GM19351 (cell line): Measurements from ENCODE around the gene POU6F2.
A peak's percentile ranks its signal among the peaks of the same experiment; 100 is the strongest.
"Not testable (repeated sequence)": the region's sequence is repeated elsewhere in the genome, so short reads cannot be mapped to it uniquely, and the experiment has no call there.

Experiments
- ATAC-seq: cut with Tn5 transposase; IDR thresholded peaks from one replicate; pipeline ENCODE4 v1.9.1; 2021; ENCODE audit warnings: mild to moderate bottlenecking, moderate library complexity; ENCODE audit not compliant: unreplicated experiment

The POU6F2 gene

DNA sequence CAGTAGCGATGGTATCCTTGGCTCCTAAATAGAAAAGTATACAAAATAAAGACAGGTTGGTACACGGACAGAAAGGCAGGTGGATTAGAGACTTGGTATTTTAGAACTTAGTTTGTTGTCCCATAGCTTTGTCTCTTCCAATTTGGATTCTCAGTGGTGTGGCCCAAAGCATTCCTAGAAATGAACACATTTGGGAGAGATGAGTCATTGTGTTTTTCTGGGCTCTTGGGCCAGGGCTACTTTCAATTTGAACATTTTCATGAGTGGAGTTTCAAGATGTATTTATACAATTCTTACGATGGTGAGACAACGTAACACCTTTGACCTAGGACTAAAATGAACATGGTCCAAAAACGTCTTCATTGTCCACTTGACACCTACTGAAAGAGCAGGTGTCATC is 363.4 kb downstream of the POU6F2 start:
- no peak for ATAC-seq

DNA sequence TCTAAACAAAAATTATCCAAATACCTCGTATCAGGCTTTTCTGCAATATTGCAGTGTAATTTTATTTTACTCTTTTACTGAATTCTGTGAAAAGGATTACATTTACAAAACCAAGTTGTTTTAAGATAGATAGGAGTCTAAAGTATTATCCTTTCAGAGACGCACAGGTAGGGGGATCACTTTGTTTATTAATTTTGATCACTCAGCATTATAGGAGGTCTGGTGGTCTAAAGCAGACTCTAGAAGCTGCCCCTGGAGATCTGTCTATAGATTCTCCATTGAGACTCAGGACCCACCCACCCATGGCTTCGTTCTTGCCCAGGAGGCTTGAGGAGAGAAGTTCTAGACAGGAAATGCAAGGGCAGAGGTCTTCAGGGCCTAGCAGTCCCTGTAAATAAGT is 365.1 kb downstream of the POU6F2 start:
- no peak for ATAC-seq

DNA sequence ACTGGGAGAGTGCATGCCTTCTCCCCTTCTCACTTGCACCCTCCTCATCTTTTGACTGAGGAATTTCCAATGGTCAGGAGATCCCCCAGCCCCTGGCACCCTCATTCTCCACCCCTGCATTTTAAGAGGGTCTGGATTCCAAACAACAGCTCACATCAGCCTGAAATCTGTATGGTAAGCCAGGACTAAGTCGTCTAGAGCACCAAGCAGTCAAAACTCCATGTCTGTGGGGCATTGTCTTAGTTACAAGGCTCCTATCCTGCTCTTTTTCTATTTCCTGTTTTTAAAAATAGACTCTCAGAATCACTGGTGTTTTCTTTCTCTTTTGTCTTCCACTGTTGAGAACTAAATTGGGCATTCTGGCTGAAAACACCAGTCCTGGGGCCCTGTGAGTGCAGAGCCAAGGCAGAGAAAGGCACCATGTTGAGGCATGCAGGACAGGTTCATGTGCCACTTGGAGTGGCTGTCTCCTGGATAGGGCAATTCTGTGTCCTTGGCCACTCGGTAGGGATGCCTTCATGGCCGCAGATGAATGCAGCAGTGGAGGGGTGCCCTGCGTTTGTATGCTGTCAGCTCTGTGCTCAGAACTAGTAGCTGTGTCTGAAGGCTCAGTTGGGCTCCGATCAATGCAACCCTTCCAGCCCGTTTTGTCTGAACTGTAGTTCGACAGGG is 371.9 kb downstream of the POU6F2 start:
- ATAC-seq: peak; percentile 45

DNA sequence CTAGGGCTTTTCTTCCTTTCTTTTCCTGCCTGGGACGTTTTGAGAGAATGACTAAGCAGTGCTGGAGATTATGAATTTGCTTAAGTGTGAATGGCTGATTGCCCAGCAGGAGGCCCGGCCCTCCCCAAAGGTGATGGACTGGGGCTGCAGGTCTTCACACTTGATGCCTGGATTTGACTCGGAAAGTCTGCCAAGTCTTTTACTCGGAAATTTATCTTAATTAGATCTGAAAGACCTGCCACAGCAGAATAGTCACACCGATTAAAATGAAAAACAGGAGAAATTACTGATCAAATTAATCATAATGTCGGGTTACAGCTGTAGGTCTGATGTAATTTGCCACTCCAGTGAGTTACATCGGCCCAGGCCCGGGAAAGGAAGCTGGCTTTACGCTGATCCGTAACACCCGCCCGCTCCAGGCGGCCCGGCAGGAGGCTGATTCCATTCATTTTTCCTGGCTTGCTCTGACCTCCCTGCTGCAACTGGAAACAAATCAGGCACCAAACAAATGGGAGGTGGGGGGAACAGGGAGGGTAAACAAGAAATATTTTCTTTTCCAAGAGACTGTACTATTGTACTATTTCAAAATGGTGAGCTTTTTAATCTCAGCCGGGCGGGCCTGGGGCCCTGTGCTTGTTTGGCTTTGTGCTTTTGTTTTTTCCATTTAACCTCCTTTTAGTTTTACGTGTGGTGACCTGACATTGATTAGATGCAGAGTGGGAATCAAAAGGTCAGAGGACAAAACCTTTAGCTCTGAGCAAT is 376.1 kb downstream of the POU6F2 start:
- no peak for ATAC-seq

DNA sequence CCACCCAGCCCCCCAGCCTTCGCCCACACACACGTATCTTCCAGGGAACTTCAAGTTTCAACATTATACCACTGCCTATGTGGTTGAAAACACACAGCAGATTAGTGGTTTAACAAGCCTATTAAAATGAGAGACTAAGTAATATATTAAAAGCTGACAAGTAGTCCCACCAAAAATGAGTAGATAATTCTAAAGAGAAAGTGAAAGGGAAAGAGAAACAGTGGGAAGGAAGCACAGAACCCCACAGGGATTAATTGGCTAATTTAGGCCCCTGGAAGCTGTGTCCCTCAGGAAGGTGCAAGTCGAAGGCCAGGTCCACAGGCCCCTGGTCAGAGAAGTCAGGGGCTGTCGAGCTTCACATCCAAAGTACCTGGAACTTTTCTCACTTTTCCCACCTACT is 378.0 kb downstream of the POU6F2 start:
- ATAC-seq: no peak

DNA sequence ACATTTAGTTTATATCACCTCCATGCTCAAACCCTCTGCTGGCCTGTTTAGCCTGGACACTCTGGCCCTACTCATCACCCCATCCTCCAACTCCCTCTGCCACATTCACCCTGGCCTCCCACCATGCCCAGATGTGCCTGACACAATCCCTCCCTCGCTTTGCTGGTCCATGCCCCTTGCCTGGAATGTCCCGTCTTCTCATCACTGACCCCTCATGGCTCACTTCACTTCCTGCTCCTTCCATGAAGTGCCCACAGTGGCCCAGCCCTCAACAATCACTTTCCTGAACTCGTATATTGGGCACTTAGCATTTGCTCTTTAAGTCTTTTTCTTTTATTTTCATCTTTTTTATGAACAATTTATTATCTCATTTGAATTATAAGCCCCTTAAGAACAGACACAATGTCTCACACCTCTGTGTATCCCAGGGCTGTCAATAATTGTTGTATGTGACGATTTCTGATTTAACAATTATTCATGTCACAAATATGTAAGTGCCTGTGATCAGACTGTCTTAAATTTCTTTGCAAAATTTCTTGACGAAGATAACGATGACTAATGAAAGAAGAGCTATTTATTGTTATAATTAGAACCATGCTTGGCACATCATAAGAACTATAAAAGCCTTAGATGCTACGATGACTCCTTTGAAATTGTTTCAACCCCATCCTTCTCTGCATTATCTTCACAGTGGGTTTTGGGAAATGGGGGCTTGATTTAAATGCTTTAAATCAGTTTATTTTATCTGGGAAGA is 378.6 kb downstream of the POU6F2 start:
- no peak for ATAC-seq

DNA sequence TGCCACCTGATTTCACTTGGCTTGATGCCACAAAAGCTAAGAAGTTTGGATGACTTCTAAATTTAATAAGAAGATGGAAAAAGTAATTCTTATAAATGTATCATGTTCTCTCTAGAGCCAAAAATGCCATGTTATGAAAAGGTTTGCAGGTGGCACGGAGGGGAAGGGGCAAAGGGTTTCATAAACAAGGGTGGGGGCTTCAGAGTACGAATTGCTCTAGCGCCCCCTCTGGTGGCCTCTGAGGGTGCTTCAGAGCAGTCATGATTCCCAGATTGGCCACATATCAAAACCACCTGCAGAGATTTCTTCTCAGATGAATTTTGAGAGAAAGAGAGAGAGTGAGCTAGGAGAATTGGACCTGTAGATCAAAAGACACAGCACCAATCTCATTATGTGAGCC is 379.9 kb downstream of the POU6F2 start:
- ATAC-seq: no peak

DNA sequence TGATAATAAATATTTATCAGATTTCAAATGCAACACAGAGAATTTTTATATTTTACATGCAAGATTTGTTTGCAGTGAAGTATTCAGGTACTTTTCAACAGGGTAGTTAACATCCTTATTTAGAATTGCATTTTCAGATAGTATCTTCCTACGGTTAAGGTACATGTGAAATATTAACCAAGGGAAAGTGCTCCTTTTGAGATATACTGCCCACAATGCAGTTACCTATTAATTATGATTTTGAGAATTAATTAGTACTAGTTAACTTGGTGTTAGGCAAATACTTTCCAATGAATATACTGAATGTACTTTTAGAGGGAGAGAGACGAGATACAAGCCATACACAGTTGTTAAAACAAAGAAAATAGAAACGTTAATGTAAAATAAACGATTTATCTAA is 382.3 kb downstream of the POU6F2 start:
- no peak for ATAC-seq

DNA sequence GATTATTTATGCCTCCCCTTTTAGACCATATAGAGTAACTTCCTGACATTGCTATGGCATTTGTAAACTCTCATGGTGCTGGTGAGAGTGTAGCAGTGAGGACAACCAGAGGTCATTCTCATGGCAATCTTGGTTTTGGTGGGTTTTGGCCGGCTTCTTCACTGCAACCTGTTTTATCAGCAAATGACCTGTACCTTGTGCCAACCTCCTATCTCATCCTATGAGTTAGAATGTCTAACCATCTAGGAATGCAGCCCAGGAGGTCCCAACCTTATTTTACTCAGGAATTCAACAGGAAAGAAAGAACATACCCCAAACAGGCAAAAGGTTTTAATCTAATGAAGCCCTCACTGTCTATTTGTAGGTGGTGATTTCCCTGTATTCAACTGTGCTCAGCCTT is 383.1 kb downstream of the POU6F2 start:
- no peak for ATAC-seq

DNA sequence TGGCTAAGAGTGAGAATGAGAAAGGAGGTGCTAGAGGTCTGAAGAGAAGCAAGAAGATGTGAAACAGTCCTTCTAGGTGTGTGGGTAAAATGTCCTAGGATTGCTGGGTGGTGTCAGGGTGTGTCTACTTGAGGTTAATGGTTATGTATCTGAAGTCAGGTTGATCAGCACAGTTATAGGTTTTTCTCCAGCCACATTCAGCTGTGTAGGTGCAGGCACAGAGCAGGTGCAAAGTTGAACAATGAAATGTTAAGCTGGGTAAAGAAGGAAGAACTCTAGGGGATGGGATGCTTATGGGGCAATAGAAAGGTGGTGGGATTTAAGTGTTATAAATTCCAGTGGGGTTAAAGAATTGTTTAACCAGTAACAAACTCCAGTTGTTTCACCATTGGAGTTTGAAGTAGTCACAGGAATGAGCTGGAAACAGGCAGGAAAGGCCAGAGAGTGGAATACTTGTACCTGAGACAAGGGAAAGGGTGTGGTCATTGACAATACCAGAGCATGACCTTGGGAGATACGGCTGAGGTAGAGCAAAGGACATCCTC is 388.1 kb downstream of the POU6F2 start:
- no peak for ATAC-seq

DNA sequence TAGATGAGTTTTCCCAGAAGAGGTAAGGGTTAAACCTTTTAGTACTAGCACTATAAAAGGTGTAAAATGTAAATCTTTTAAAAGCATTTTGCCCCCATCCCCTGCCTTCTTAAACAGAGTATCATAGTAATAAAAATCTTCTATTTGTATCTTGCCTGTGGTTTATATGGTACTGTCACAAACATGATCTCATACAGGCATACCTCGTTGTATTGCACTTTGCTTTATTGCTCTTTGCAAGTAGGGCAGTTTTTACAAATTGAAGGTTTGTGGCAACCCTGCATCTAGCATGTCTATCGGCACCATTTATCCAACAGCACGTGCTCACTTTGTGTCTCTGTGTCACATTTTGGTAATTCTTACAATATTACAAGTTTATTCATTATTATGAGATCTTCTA is 389.7 kb downstream of the POU6F2 start:
- ATAC-seq: no peak

DNA sequence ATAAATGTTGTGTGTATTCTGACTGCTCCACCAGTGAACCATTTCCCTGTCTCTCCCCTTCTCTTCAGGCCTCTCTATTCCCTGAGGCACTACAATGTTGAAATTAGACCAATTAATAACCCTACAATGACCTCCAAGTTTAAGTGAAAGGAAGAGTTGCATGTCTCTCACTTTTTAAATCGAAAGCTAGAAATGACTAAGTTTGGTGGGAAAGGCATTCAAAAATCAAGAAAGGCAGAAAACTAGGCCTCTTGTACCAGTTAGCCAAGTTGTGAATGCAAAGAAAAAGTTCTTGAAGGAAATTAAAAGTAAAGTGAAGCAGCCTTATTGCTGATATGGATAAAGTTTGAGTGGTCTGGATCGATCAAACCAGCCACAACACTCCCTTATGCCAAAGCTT is 390.2 kb downstream of the POU6F2 start:
- ATAC-seq: peak; percentile 77

DNA sequence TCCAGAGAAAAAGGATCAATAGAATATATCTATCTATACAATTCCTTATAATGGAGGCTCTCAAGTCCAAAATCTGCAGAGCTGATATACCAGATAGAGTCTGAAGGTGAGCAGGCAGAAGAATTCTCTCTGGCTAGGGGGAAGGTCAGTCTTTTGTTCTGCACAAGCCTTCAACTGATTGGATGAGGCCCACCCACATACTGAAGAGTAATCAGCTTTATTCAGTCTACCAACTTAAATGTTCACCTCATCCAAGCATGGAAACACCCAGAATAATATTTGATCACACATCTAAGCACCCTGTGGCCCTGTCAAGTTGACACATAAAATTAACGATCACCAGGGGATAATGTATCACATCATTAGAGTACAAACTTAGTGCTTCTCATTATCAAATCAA is 394.7 kb downstream of the POU6F2 start:
- no peak for ATAC-seq

DNA sequence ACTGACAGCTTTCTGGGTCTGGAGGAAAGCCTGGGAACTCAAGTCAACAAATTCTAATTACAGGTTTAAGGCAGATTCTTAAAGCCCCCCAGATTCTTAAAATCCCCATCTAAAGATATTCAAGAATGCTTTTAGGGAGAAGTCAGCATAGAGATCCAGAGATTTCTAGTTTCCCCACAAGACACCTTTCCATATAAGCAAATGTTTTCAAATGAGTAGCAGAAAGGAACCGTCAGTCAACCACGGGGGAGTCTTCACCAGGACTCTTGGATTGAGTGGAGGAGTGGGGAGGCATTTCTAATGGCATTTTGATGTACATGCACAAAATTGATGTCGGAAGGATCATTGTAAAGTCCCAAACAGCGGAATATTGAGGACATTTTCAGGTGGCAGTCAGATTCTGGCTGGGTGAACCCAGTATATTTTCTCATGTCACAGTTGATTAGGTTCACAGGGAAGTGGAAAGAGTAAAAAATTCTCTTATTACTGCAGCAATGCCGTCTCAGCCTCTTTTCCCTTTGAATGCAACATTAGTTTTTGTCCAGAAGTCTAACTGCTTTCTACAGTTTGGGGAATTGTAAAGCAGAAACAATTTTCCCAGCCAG is 396.8 kb downstream of the POU6F2 start:
- no peak for ATAC-seq

DNA sequence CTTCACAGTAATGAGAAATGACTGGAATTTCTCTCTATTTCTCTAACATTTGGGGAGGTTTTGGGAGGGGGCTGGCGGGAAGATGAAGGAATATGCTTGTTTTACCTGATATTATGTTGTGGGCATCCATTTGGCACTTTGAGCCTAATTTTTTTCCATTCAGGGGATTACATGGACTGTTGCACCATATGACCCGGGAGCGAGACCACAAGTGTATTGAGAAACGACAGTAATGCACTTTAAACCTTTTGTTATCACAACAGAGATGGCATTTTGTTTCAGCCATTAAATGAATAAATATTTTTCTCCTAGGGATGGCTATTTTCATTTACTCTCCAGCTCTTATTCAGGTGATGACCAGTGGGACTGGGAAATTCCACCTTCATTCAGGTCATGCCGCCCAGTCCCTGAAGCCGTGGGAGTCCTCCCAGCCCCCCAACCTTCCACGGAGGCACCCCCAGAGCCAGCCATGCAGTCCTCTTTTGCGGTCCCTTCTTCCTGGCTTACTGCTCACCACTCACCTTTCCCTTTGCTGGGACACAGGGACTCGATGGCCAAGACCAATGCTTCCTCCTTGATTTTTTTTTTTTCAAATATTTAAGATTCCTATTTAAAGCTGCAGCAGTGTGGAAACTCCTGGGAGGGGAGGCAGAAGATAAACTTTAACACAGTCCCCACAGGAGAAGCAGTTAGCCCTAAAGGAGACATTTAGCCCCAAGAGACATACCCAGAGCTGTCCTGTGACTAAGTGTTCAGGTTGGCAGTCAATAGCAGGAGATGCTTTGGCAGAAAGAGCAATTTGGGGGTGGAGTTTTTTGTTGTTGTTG is 397.6 kb downstream of the POU6F2 start:
- ATAC-seq: no peak

DNA sequence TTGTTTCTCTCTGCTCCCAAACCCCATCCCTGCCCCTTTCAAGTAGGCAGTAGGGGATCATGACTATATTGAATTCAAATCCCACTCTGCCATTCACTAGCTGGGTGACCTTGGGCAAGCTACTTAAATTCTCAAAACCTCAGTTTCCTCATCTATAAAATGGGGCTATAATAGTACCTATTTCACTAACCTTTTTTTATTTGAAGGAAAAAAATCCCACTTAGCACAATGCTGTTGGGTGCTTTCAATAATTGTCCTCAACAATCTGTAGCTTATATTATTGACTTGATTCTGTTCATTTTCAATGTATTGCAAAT is 398.1 kb downstream of the POU6F2 start:
- ATAC-seq: no peak

DNA sequence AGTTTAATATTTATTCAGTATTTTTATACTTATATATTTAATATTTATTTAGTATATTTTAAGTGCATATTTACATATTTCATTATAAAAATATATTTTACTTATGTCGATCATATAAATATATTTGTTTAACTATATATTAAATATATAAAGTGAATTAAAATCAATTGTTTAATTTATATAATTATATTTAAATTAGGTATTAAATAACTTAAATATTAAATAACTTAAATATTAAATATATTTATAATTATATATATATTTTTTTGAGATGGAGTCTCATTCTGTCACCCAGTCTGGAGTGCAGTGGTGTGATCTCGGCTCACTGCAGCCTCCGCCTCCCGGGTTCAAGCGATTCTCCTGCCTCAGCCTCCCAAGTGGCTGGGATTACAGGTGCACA is 399.2 kb downstream of the POU6F2 start:
- ATAC-seq: not testable (repeated sequence)

DNA sequence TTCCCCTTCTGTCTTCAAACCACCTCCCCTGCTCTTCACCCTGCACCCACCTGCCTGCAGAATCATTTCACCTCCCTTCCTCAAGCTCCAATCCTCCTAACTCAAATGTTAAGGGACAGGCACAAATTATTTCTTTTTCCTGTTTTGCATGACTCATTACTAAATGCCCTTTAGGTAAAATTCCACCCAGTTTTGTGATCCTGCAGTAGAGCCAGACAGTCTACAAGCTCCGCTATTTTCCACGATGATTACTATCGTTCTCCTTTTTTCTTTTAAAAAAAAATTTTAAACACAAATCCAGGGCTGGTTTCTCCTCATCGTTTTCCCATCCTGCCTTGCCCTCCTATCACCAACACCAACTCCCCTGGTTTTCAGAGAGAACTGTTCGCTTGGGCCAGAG is 401.7 kb downstream of the POU6F2 start:
- ATAC-seq: no peak

DNA sequence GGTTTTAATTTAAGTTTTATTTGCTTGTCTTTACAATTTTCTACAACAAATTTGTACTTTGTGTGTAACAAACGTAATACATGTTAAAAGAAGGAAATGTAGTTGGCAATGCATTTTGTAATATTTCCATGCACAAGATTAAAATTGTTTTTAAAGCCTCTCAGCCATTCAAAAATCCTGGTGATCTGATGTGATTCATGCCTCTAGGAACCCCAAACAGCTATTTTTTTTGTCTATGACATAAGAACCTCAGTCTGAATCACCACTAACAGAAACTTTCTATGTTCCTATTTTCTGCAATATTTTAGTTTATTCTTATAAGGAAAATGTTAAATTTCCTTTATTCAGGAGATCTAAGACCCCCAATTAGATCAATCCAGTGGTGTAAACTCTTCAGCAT is 405.4 kb downstream of the POU6F2 start:
- ATAC-seq: no peak

DNA sequence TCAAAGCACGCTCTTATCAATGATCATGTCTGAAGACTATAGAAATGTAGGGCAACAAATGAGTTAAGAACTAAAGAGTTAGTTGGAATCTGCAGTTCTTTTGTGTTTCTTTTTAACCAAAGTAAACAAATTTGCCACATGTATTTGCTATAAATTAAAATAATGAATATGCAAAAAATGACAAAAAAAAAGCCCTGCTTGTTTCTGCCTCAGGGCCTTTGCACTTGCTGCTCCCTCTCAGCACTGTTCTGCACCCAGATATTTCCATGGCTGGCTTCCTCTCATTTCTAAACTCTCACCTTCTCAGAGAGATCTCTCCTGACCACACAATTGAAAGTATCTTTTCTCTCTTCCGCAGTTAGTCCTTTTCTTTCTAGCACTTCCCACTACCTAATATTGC is 406.7 kb downstream of the POU6F2 start:
- no peak for ATAC-seq

DNA sequence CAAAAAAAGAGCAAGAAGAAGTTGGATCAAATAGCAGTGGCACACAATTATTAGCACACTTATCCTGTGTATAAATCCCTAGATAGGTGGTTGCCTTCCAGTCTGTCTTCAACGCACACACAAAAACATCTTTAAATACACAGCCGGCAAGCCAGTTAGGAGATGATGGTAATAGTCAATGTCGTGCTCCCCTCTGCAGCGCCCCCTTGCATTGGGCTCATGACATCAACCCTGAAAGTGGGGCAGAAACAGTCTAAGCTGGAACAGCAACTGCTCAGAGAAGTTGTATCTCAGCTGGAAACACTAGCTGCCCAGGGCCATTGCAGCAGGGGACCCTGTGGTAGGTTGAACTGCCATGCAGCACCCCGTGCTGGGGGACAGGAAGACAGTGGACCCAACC is 409.0 kb downstream of the POU6F2 start:
- ATAC-seq: no peak
